ENCODE measurements around the gene CADM1. TPM values are rescaled to one million over a fixed set of nuclear protein-coding genes. Genes with fewer than 3 reads are reported as not detected.

Gene CADM1
- total RNA-seq, 2 experiments from 2014 or later, result 59.7 to 89.7 TPM

GRCh38 chr11:115164774-115165173 is 339.4 kb downstream of the CADM1 start:
- ChIA-PET POLR2A (no interaction called here), CTCF (ENCODE audit: unreplicated experiment) (no interaction called here)
- Histone ChIP-seq H3K27ac (ENCODE audit: low read depth, low read length, poor library complexity, severe bottlenecking) (no peak overlapping the region), H3K4me1 (ENCODE audit: insufficient read depth, low read length, poor library complexity, severe bottlenecking) (no peaks in the 10 kb centered on the region), H3K36me3 (ENCODE audit: insufficient read depth, low read length) (no peaks in the 10 kb centered on the region), H4K20me1 (ENCODE audit: insufficient read depth, low read length) (0 out of 2 replicates have a peak, but pooled peaks cover 3% of the 10 kb centered on the region), H3K79me2 (ENCODE audit: insufficient read depth, low read depth, low read length) (no peaks in the 10 kb centered on the region), H3K4me3 (ENCODE audit: low read depth, low read length, poor library complexity, severe bottlenecking) (no peak overlapping the region), H3K9me2 (ENCODE audit: insufficient read depth, low read length) (no peaks in the 10 kb centered on the region), H2AFZ (ENCODE audit: low read length) (no peak overlapping the region), H3K9me3 (ENCODE audit: low read length) (no peaks in the 10 kb centered on the region), H3K4me2 (ENCODE audit: low read length) (no peak overlapping the region)
- intact Hi-C loops (cut with micrococcal nuclease; ENCODE audit: unreplicated experiment), result no loop called here
- DNase-seq (ENCODE audit: low spot score), result no peak
- no TSS peak for BruUV-seq (replicated peaks)
- TF ChIP-seq CTCF (conservative IDR thresholded peaks at IDR 0.05; ENCODE audit: low read length), result no peak
- TF ChIP-seq EZH2phosphoT487 (IDR thresholded peaks at IDR 0.05; ENCODE audit: borderline replicate concordance, low read depth, low read length), result no peak

- Histone ChIP-seq H4K20me1 (ENCODE audit: insufficient read depth, low read length) (no peaks in the 10 kb centered on the region), H3K36me3 (ENCODE audit: insufficient read depth, low read length) (no peaks in the 10 kb centered on the region), H3K4me3 (ENCODE audit: low read depth, low read length, poor library complexity, severe bottlenecking) (no peak overlapping the region), H2AFZ (ENCODE audit: low read length) (no peak overlapping the region), H3K4me2 (ENCODE audit: low read length) (no peak overlapping the region), H3K9me3 (ENCODE audit: low read length) (no peaks in the 10 kb centered on the region), H3K27ac (ENCODE audit: low read depth, low read length, poor library complexity, severe bottlenecking) (no peak overlapping the region), H3K9me2 (ENCODE audit: insufficient read depth, low read length) (no peaks in the 10 kb centered on the region), H3K79me2 (ENCODE audit: insufficient read depth, low read depth, low read length) (no peaks in the 10 kb centered on the region), H3K4me1 (ENCODE audit: insufficient read depth, low read length, poor library complexity, severe bottlenecking) (no peaks in the 10 kb centered on the region)
- no TSS peak for BruUV-seq (replicated peaks)
- DNase-seq (ENCODE audit: low spot score), result no peak
- POLR2A ChIA-PET, result no interaction called here
- TF ChIP-seq EZH2phosphoT487 (IDR thresholded peaks at IDR 0.05; ENCODE audit: borderline replicate concordance, low read depth, low read length) (no peak), CTCF (conservative IDR thresholded peaks at IDR 0.05; ENCODE audit: low read length) (no peak)
- CTCF ChIA-PET (ENCODE audit: unreplicated experiment), result no interaction called here
- intact Hi-C loops (cut with micrococcal nuclease; ENCODE audit: unreplicated experiment), result no loop called here
These were observed 341.3 kb downstream of the CADM1 start for GRCh38 chr11:115162919-115163318.

GRCh38 chr11:115161876-115162275 is 342.3 kb downstream of the CADM1 start:
- Histone ChIP-seq H3K27ac (ENCODE audit: low read depth, low read length, poor library complexity, severe bottlenecking) (no peak overlapping the region), H3K79me2 (ENCODE audit: insufficient read depth, low read depth, low read length) (no peaks in the 10 kb centered on the region), H3K9me3 (ENCODE audit: low read length) (no peaks in the 10 kb centered on the region), H3K9me2 (ENCODE audit: insufficient read depth, low read length) (no peaks in the 10 kb centered on the region), H3K36me3 (ENCODE audit: insufficient read depth, low read length) (no peaks in the 10 kb centered on the region), H4K20me1 (ENCODE audit: insufficient read depth, low read length) (no peaks in the 10 kb centered on the region), H3K4me1 (ENCODE audit: insufficient read depth, low read length, poor library complexity, severe bottlenecking) (no peaks in the 10 kb centered on the region), H3K4me3 (ENCODE audit: low read depth, low read length, poor library complexity, severe bottlenecking) (no peak overlapping the region), H3K4me2 (ENCODE audit: low read length) (no peak overlapping the region), H2AFZ (ENCODE audit: low read length) (no peak overlapping the region)
- no TSS peak for BruUV-seq (replicated peaks)
- DNase-seq (ENCODE audit: low spot score), result no peak
- intact Hi-C loops (cut with micrococcal nuclease; ENCODE audit: unreplicated experiment), result no loop called here
- CTCF ChIA-PET (ENCODE audit: unreplicated experiment), result no interaction called here
- POLR2A ChIA-PET, result no interaction called here
- TF ChIP-seq EZH2phosphoT487 (IDR thresholded peaks at IDR 0.05; ENCODE audit: borderline replicate concordance, low read depth, low read length) (no peak), CTCF (conservative IDR thresholded peaks at IDR 0.05; ENCODE audit: low read length) (no peak)
